ENCODE results near the gene IGF2R. TPM values are rescaled to one million over a fixed set of nuclear protein-coding genes. Genes with fewer than 3 reads are reported as not detected.
A peak's percentile ranks its signal among the peaks of the same experiment; 100 is the strongest.

IGF2R gene
- total and polyA plus RNA-seq, 8 donors = 2.0 to 70.5 (median 31.5) TPM

- no peaks in the 10 kb centered on the region for H3K9me3 ChIP-seq
- DNase-seq = no peak
- no peak overlapping the region for H3K4me3 ChIP-seq
- no peak overlapping the region for H3K27ac ChIP-seq
- no peaks in the 10 kb centered on the region for H3K27me3 ChIP-seq
- TF ChIP-seq POLR2AphosphoS5 (IDR thresholded peaks at IDR 0.05) (no peak), CTCF (IDR thresholded peaks at IDR 0.05) (no peak), POLR2A (IDR thresholded peaks at IDR 0.05) (no peak), EP300 (IDR thresholded peaks at IDR 0.05) (no peak)
- intact Hi-C loops (cut with DNase I; ENCODE audit: low total_unique reads) = no loop called here
- peaks cover 38 to 91% (median 88%) of the 10 kb centered on the region in 4 donors for H3K36me3 ChIP-seq
- H3K4me1 ChIP-seq = peaks cover 0 to 8% (median 0%) of the 10 kb centered on the region in 4 donors
- 79 to 89% (median 83%) methylated on average over 18 to 23 of the region's 23 CpGs for WGBS, 5 donors
Observed at GRCh38 chr6:160101277-160102205, 132.7 kb downstream of the IGF2R start.

- no peak overlapping the region for H3K27ac ChIP-seq
- 93 to 96% (median 95%) methylated on average over 15 to 16 of the region's 16 CpGs for WGBS, 5 donors
- H3K9me3 ChIP-seq = no peaks in the 10 kb centered on the region
- H3K36me3 ChIP-seq = peaks cover 29 to 89% (median 83%) of the 10 kb centered on the region in 4 donors
- no peak overlapping the region for H3K4me3 ChIP-seq
- DNase-seq = no peak
- no peaks in the 10 kb centered on the region for H3K27me3 ChIP-seq
- intact Hi-C loops (cut with DNase I; ENCODE audit: low total_unique reads) = no loop called here
- TF ChIP-seq EP300 (IDR thresholded peaks at IDR 0.05) = no peak
- no peak for TF ChIP-seq POLR2AphosphoS5 (IDR thresholded peaks at IDR 0.05)
- TF ChIP-seq POLR2A (IDR thresholded peaks at IDR 0.05) = no peak
- TF ChIP-seq CTCF (IDR thresholded peaks at IDR 0.05) = no peak
- peaks cover 0 to 8% (median 0%) of the 10 kb centered on the region in 4 donors for H3K4me1 ChIP-seq
Observed at GRCh38 chr6:160102399-160102798, 133.5 kb downstream of the IGF2R start.

GRCh38 chr6:160102956-160103824, 134.3 kb downstream of the IGF2R start:
- 84 to 92% (median 87%) methylated on average over 14 of the region's 14 CpGs for WGBS, 5 donors

More at GRCh38 chr6:160102956-160103824, 134.3 kb downstream of the IGF2R start:
- peak in 1 of 2 donors; percentile 37 for DNase-seq
- Histone ChIP-seq H3K27ac (no peak overlapping the region), H3K4me3 (no peak overlapping the region), H3K36me3 (peaks cover 23 to 89% (median 82%) of the 10 kb centered on the region in 4 donors), H3K4me1 (peaks cover 0 to 8% (median 0%) of the 10 kb centered on the region in 4 donors), H3K27me3 (no peaks in the 10 kb centered on the region), H3K9me3 (no peaks in the 10 kb centered on the region)
- intact Hi-C loops (cut with DNase I; ENCODE audit: low total_unique reads) = no loop called here
- TF ChIP-seq POLR2A (IDR thresholded peaks at IDR 0.05) (no peak), EP300 (IDR thresholded peaks at IDR 0.05) (no peak), CTCF (IDR thresholded peaks at IDR 0.05) (no peak)

All from stomach (tissue), 9 donors.